ENCODE measurements around the gene TBXA2R.
A peak's percentile ranks its signal among the peaks of the same experiment; 100 is the strongest.
"Not testable (repeated sequence)": the region's sequence is repeated elsewhere in the genome, so short reads cannot be mapped to it uniquely, and the experiment has no call there.

TBXA2R gene

GRCh38 chr19:3639479-3639878 is 32.8 kb upstream of the TBXA2R start:
- DNase-seq (ENCODE audit: low spot score), result no peak

DNA sequence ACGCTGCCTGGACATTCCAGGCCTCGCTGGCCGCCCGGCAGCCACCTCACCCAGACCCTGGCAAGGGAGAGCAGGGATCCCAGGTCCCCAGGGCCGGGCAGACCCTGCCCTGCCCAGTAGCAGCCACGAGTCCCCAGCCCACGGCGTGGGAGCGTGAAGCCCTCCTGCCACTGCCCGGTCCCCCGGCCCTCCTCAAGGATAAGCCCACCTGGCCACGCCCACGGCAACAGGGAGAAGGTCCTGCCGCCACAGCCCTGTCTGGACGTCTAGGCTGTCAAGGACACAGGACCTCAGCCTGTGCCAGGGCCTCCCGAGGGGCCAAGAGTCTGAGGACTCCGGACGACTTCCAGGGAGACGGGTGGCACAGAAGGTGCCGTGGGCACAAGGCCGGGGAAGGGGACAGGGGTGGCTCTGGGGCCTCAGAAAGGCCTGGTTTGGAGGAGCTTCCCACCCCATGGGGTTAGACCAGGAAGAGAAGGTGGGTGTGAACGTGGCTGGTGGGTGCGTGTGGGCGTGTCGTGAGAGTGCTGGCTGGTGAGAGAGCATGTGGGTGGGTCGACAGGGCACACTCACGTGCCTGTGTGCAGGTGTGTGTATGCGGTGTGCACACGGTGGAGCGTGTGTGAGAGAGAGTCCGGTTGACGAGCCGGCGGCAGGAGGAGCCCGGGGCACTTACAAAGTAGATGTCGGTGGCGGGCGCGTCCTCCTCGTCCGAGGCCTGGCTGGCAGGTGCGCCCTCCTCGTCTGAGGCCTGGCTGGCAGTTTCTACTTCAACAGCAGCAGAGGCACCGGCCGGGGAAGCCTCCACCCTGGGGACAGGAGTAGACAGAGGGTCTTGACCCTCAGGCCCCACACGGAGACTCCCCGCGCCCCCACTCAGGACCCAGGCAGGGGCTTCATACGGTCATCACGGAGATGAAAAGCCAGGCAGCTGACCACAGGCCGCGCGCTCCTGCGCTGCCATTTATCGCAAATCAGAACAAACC is 31.8 kb upstream of the TBXA2R start:
- DNase-seq (ENCODE audit: low spot score), result no peak

- DNase-seq (ENCODE audit: low spot score), result no peak
These were observed 30.9 kb upstream of the TBXA2R start for GRCh38 chr19:3637621-3638020.

DNA sequence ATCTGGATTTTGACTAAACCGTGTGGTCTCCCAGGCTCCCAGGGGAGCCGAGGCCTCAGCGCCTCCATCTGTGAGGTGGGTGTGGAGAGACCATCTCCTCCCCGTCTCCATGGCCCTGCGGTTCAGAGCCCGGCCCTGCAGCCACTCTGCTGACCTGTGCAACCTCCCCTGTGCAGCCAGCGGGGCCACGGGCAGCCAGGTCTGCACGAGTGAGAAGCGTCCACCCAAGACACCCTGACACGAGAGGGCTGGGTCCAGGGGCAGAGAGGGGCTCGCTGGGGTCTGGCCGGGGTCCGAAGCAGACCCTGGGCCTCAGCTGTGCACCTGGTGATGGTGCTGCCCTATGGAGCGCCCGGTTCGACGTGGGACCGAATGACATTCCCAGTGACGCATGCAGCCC is 30.3 kb upstream of the TBXA2R start:
- no peak for DNase-seq (ENCODE audit: low spot score)

DNA sequence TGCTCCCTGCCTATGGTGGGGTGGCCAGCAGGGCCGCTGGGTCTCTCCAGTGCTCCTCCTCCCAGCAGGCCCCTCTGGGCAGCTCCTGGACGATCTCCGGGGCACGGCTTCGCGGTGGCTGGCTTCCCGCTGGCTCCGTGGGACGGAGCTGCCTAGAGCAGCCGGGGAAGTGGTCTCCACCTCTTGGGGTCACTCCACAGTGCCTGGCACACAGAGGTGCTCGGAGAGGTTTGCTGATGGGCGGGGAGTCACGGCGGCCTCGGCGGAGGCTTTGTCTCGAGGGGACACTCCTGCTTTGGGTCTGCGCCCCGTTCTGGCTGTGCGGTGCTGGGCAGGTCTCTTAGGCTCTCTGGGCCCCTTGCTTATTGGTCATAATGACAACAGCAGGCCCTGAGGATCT is 29.8 kb upstream of the TBXA2R start:
- DNase-seq (ENCODE audit: low spot score), result no peak

DNA sequence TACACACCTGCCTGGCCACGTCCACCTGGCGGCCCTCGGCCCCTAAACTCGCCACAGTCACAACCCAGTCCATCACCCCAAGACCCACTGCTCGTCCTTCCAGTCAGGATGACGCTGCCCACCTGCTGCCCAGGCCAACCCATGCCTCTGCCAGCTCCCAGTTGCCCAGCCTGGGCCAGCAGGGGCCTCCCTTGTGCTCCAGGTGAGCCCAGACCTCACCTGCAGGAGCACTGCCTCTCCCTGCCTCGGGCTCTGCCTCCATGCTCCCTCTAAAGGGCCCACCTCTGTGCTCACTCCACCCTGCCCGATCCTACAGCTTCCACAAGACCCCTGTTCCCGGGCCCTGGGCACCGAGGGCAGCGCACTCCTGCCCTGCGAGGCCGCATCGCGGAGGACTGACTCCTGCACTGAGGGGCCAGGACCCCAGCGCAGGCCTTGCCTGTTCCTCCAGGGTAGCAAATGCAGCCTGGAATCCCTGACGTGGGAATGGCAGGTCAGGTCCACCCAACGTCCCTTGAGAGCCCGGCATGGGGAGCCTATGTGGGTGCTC is 27.9 kb upstream of the TBXA2R start:
- DNase-seq (ENCODE audit: low spot score), result no peak

GRCh38 chr19:3633559-3633988 is 26.9 kb upstream of the TBXA2R start:
- DNase-seq (ENCODE audit: low spot score), result no peak

GRCh38 chr19:3632739-3633558 is 26.3 kb upstream of the TBXA2R start:
- no peak for DNase-seq (ENCODE audit: low spot score)

DNA sequence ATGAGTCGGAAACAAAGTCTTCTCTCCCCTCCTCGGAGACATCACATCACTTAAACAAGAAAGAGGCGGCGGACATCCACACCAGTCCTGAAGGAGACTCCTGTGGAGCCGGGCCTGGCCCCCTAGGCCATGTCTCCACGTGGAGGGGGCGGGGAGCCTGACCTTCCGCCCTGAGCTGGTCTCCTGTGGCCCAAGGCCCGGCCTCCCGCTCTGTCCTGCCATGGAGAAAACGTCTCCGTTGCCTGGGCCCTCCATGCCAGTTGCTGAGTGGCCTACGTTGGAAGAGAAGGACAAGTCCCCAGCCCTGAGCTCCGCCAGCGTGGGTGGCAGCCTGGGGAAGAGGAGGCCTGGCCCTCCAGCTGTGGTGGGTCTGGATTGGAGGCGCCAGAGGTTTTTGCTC is 25.4 kb upstream of the TBXA2R start:
- no peak for DNase-seq (ENCODE audit: low spot score)

GRCh38 chr19:3631053-3631861 is 24.6 kb upstream of the TBXA2R start:
- no peak for DNase-seq (ENCODE audit: low spot score)

GRCh38 chr19:3628766-3629165 is 22.1 kb upstream of the TBXA2R start:
- not testable (repeated sequence) for DNase-seq (ENCODE audit: low spot score)

- DNase-seq (ENCODE audit: low spot score), result no peak
These were observed 20.7 kb upstream of the TBXA2R start for GRCh38 chr19:3627351-3627723.

- DNase-seq (ENCODE audit: low spot score), result peak; percentile 96
These were observed 20.0 kb upstream of the TBXA2R start, which contains the start of gene CACTIN for GRCh38 chr19:3626473-3627350. Gene CACTIN (minus strand): TSS chr19:3626790. CDS start chr19:3626762, 28 bp downstream.

- no peak for DNase-seq (ENCODE audit: low spot score)
These were observed 19.4 kb upstream of the TBXA2R start for GRCh38 chr19:3625996-3626472.

- DNase-seq (ENCODE audit: low spot score), result no peak
These were observed 17.0 kb upstream of the TBXA2R start for GRCh38 chr19:3623716-3624115.

DNA sequence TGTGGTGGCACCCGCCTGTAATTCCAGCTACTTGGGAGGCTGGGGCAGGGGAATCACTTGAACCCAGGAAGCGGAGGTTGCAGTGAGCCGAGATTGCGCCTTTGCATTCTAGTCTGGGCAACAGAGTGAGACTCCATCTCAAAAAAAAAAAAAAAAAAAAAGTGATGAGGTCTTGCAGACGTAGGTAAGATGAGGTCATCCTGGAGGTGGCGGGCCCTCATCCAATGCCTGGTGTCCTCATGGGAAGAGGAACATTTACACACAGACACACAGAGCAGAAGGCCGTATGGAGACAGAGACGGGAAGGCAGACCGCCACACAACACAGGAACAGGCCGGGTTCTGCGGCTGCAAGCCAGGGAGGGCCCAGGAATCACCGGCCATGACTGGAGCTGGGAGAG is 15.5 kb upstream of the TBXA2R start:
- DNase-seq (ENCODE audit: low spot score), result no peak

DNA sequence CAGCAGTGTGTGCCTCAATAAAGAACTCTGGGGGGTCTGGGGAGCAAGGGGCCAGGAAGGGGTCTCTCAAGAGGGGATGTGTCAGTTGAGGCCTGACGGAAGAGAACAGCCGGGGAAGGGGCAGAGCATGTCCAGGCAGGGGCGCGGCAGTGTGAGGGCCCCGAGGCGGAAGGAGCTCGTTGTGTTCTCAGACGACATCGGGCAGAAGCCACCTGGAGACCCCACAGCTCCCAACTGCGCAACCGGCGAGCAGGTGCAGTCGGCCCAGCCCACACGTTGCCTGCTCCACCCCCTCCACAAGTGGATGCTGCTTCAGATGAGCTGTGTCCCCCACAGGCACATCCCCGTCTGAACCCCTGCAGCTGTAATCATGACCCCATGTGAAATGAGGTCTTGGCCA is 15.0 kb upstream of the TBXA2R start:
- DNase-seq (ENCODE audit: low spot score), result no peak

GRCh38 chr19:3620817-3621547 is 14.3 kb upstream of the TBXA2R start:
- DNase-seq (ENCODE audit: low spot score), result no peak

DNA sequence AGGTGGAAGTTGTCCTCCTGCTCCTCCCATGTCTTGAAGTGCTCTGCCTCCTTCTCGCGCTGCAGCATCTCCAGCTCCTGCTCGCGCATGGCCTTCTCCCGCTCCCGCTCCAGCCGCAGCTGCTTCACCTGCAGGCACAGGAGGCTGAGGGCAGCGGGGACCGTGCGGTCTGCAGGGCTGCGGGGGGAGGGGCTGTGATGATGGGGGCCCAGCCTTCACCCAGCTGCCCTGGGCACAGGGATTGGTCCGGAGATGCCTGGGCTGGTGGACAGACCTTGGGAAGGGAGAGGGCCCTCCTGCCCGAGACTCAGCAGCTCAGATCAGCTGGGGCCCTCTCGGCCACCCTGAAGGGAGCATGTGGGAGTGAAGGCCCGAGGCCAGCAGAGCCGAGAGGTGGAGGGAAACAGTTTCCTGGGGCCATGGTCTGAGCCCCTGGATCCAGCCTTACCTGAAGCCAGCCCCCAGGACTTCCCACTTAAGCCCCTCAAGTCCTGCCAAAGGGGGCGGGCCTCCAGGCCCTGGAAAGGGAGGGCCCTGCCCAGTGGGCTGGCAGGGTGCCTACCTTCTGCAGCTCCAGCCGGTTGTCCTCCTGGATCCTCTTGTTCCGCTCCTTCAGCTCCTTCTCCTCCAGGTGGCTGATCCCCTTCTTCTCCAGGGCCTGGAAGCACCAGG is 13.6 kb upstream of the TBXA2R start:
- no peak for DNase-seq (ENCODE audit: low spot score)

Data from globus pallidus (tissue), 1 donor.